Measurements from ENCODE around the gene HCK. TPM values are rescaled to one million over a fixed set of nuclear protein-coding genes. Genes with fewer than 3 reads are reported as not detected.

The HCK gene
- total RNA-seq, 2 donors from 2014 or later, result 29.0 to 38.1 TPM

GRCh38 chr20:32130352-32130751, 78.3 kb downstream of the HCK start:
- peaks cover 0 to 14% of the 10 kb centered on the region in 2 donors for H3K4me1 ChIP-seq (ENCODE audit: control insufficient read depth in 1 of 2, low read depth in 2 of 2)
- DNase-seq (ENCODE audit: low spot score), result no peak
- H3K27ac ChIP-seq, result no peak overlapping the region
- no peaks in the 10 kb centered on the region for H3K9me3 ChIP-seq
- ATAC-seq (ENCODE audit: insufficient number of reproducible peaks, low FRiP score, low read depth), result no peak
- no peaks in the 10 kb centered on the region for H3K27me3 ChIP-seq (replicated peaks; ENCODE audit: insufficient read depth)
- no peak for TF ChIP-seq CTCF (IDR thresholded peaks at IDR 0.05)
- H3K36me3 ChIP-seq, result no peaks in the 10 kb centered on the region
- no peak overlapping the region for H3K4me3 ChIP-seq

GRCh38 chr20:32130965-32131364, 78.9 kb downstream of the HCK start:
- no peak for ATAC-seq (ENCODE audit: insufficient number of reproducible peaks, low FRiP score, low read depth)

DNA sequence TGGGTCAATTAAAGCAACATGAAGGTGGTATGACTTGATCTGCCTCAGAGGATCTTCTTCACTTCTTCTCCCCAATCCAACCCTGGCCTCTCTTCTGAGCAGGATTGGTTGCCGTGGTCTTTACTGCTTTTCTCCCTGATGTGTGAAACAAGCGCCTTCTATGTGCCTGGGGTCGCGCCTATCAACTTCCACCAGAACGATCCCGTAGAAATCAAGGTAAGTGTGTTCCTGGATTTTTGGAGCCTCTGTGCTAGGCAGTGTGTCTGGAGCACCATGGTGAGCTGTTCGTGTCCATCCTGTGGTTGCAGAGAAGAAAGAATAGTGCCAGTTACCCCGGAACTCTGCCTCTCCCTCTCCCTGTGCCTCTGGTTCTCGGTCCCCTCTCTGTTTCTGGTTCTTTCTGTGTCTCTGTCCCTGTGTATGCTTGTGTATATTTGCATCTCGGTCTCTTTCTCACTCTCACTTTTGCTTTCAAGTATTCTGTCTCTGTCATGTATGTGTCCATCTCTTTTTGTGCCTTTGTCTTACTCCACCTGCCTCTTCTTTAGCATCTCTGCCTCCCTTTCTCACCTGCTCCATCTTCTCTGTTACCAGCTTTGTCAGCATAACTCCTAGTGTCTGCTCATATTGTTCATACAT, 81.0 kb downstream of the HCK start:
- no peaks in the 10 kb centered on the region for H3K27me3 ChIP-seq (replicated peaks; ENCODE audit: insufficient read depth)
- H3K27ac ChIP-seq, result no peak overlapping the region
- H3K4me3 ChIP-seq, result no peak overlapping the region
- peaks cover 12% of the 10 kb centered on the region for H3K36me3 ChIP-seq
- peaks cover 0 to 14% of the 10 kb centered on the region in 2 donors for H3K4me1 ChIP-seq (ENCODE audit: control insufficient read depth in 1 of 2, low read depth in 2 of 2)
- DNase-seq (ENCODE audit: low spot score) (no peak), ATAC-seq (ENCODE audit: insufficient number of reproducible peaks, low FRiP score, low read depth) (no peak)
- no peak for TF ChIP-seq CTCF (IDR thresholded peaks at IDR 0.05)
- H3K9me3 ChIP-seq, result no peaks in the 10 kb centered on the region

More at GRCh38 chr20:32130965-32131364, 78.9 kb downstream of the HCK start:
- Histone ChIP-seq H3K4me1 (ENCODE audit: control insufficient read depth in 1 of 2, low read depth in 2 of 2) (peaks cover 0 to 14% of the 10 kb centered on the region in 2 donors), H3K27ac (no peak overlapping the region), H3K36me3 (no peaks in the 10 kb centered on the region), H3K9me3 (no peaks in the 10 kb centered on the region), H3K27me3 (replicated peaks; ENCODE audit: insufficient read depth) (no peaks in the 10 kb centered on the region), H3K4me3 (no peak overlapping the region)
- DNase-seq (ENCODE audit: low spot score), result no peak
- TF ChIP-seq CTCF (IDR thresholded peaks at IDR 0.05), result no peak

GRCh38 chr20:32134026-32134425, 82.0 kb downstream of the HCK start:
- no peak for ATAC-seq (ENCODE audit: insufficient number of reproducible peaks, low FRiP score, low read depth)
- Histone ChIP-seq H3K27ac (no peak overlapping the region), H3K4me3 (no peak overlapping the region), H3K4me1 (ENCODE audit: control insufficient read depth in 1 of 2, low read depth in 2 of 2) (peaks cover 0 to 14% of the 10 kb centered on the region in 2 donors), H3K9me3 (no peaks in the 10 kb centered on the region), H3K36me3 (peaks cover 18% of the 10 kb centered on the region), H3K27me3 (replicated peaks; ENCODE audit: insufficient read depth) (no peaks in the 10 kb centered on the region)
- DNase-seq (ENCODE audit: low spot score), result no peak
- TF ChIP-seq CTCF (IDR thresholded peaks at IDR 0.05), result no peak

- ATAC-seq (ENCODE audit: insufficient number of reproducible peaks, low FRiP score, low read depth) (no peak), DNase-seq (ENCODE audit: low spot score) (no peak)
- H3K27me3 ChIP-seq (replicated peaks; ENCODE audit: insufficient read depth), result no peaks in the 10 kb centered on the region
- no peak overlapping the region for H3K4me3 ChIP-seq
- no peaks in the 10 kb centered on the region for H3K9me3 ChIP-seq
- no peak overlapping the region for H3K27ac ChIP-seq
- TF ChIP-seq CTCF (IDR thresholded peaks at IDR 0.05), result no peak
- H3K4me1 ChIP-seq (ENCODE audit: control insufficient read depth in 1 of 2, low read depth in 2 of 2), result peaks cover 0 to under 1% of the 10 kb centered on the region in 2 donors
- H3K36me3 ChIP-seq, result peaks cover 33% of the 10 kb centered on the region
Measured at GRCh38 chr20:32135983-32136515, 84.0 kb downstream of the HCK start.
